K562 (cell line): ENCODE results near the gene RGPD8. TPM values are rescaled to one million over a fixed set of nuclear protein-coding genes. Genes with fewer than 3 reads are reported as not detected.

Experiments
- ATF1 ChIP-seq, 2 experiments: fragments of 450-650 bp in 1 of 2; IDR thresholded peaks; 2 replicates each; pipeline ENCODE4 v1.6.1; 2016; ENCODE audit warnings: missing compliant biosample characterization in 1 of 2, missing genetic modification characterization in 1 of 2
- BRF1 ChIP-seq: IDR thresholded peaks from 3 replicates; pipeline ENCODE4 v1.6.1; 2011; ENCODE audit warnings: borderline replicate concordance, mild to moderate bottlenecking; ENCODE audit not compliant: insufficient read length; ENCODE audit errors: extremely low read depth
- CBX3 ChIP-seq, 2 experiments: IDR thresholded peaks; 1 replicate in 1 of 2; 2 replicates in 1 of 2; pipeline ENCODE4 v1.6.1; 2012; ENCODE audit warnings: inconsistent platforms in 2 of 2, low read length in 2 of 2, borderline replicate concordance in 1 of 2, control low read depth in 1 of 2
- MYC ChIP-seq, 2 experiments: fragments of 250-450 bp in 1 of 2; sonication (Bioruptor Pico) in 1 of 2; IDR thresholded peaks; 2 replicates each; pipeline versions ENCODE4 v1.5.1 to v1.6.1; 2012 to 2021; ENCODE audit warnings: low read depth in 2 of 2, borderline replicate concordance in 1 of 2, improper control_type of control experiment in 1 of 2, low read length in 1 of 2, mild to moderate bottlenecking in 1 of 2, moderate library complexity in 1 of 2
- NFE2L1 ChIP-seq: fragments of 450-650 bp; IDR thresholded peaks from 2 replicates; pipeline ENCODE4 v1.6.1; 2016; ENCODE audit warnings: missing genetic modification characterization, low read depth, mild to moderate bottlenecking, missing compliant biosample characterization, moderate library complexity, borderline replicate concordance
- POLR2H ChIP-seq: IDR thresholded peaks from 2 replicates; pipeline ENCODE4 v1.6.1; 2016; ENCODE audit warnings: missing genetic modification characterization, low read depth, mild to moderate bottlenecking, control low read depth, missing compliant biosample characterization, moderate library complexity
- SIRT6 ChIP-seq: IDR thresholded peaks from one replicate; pipeline ENCODE4 v1.6.1; 2012; ENCODE audit warnings: low read depth, mild to moderate bottlenecking, control low read depth, inconsistent platforms, low read length, moderate library complexity
- YY1 ChIP-seq, 3 experiments: IDR thresholded peaks; 2 replicates each; pipeline ENCODE4 v1.6.1; 2011; ENCODE audit warnings: low read length in 2 of 3, mild to moderate bottlenecking in 2 of 3, moderate library complexity in 2 of 3, borderline replicate concordance in 1 of 3, control low read depth in 1 of 3, low read depth in 1 of 3; ENCODE audit not compliant: insufficient read depth in 3 of 3, insufficient replicate concordance in 2 of 3, control insufficient read depth in 1 of 3, insufficient read length in 1 of 3; ENCODE audit errors: extremely low read depth in 1 of 3
- ZKSCAN1 ChIP-seq: fragments of 150-350 bp; IDR thresholded peaks from 2 replicates; pipeline ENCODE4 v1.6.1; 2016; ENCODE audit warnings: low read depth, low read length
- ZNF24 ChIP-seq: fragments of 450-650 bp; IDR thresholded peaks from 2 replicates; pipeline ENCODE4 v1.6.1; 2016
- polyA plus RNA-seq, 8 experiments: library from polyadenylated mRNA; depleted of rRNA in 4 of 8; stranded (reverse) in 5 of 8; unstranded in 3 of 8; fragments of >200 nt; fragmentation: Nextera tagmentation in 2 of 8; fragmentation: Illumina TruSeq in 1 of 8; extraction: Ambion mirVana in 2 of 8; extraction: Trizol in 1 of 8; gene quantifications; 2 replicates each; pipeline versions ENCODE4 v1.2.1 to v1.2.3, GENCODE V29; 2011 to 2014; ENCODE audit warnings: inconsistent platforms in 1 of 8, missing spikeins in 1 of 8
- total RNA-seq, 7 experiments: library from RNA; depleted of rRNA in 6 of 7; stranded (reverse); fragments of >200 nt in 6 of 7; fragmentation: Illumina TruSeq in 2 of 7; extraction: Trizol in 2 of 7; gene quantifications; 2 replicates each; pipeline versions ENCODE4 v1.2.1 to v1.2.3, GENCODE V29; 2011 to 2021; ENCODE audit warnings: low replicate concordance in 1 of 7
- TF ChIP-seq, protein P1 (sequence below): fragments of 450-650 bp; formaldehyde crosslinking; IDR thresholded peaks from 2 replicates; pipeline ENCODE4 v1.4.0; 2022; ENCODE audit warnings: missing genetic modification characterization
- TF ChIP-seq, protein P2 (sequence below): fragments of 200-800 bp; sonication (Bioruptor generic); IDR thresholded peaks from 2 replicates; pipeline ENCODE4 v1.6.1; 2016; ENCODE audit warnings: missing genetic modification characterization, missing compliant biosample characterization
- TF ChIP-seq, protein P3 (sequence below): fragments of 450-650 bp; IDR thresholded peaks from 2 replicates; pipeline ENCODE4 v1.6.1; 2017; ENCODE audit warnings: antibody characterized with exemption, mild to moderate bottlenecking

The RGPD8 gene
- total and polyA plus RNA-seq, 9 of the 15 experiments (the other 6 are each of a cell fraction or from before 2014, with no cell fraction given) = 0.03 to 0.47 (median 0.12) TPM; not detected in 1

- TF ChIP-seq CBX3 (IDR thresholded peaks at IDR 0.05; ENCODE audit: borderline replicate concordance in 1 of 2, low read length in 2 of 2) (no peak), ZNF24 (0 out of 2 replicates have a peak, but pooled peaks have one; percentile 31), NFE2L1 (no peak), POLR2H (tag) (peak; percentile 71), SIRT6 (no peak), BRF1 (no peak), MYC (IDR thresholded peaks at IDR 0.05; ENCODE audit: low read depth, low read length) (0 out of 2 replicates have a peak, but pooled peaks have one; percentile 28), MYC (CRISPR knock-in tag; IDR thresholded peaks at IDR 0.05; ENCODE audit: borderline replicate concordance, low read depth) (no peak), YY1 (IDR thresholded peaks at IDR 0.05; ENCODE audit: borderline replicate concordance in 1 of 3, control insufficient read depth in 1 of 3, extremely low read depth in 1 of 3, insufficient read depth in 3 of 3, insufficient read length in 1 of 3, insufficient replicate concordance in 2 of 3, low read depth in 1 of 3, low read length in 2 of 3) (peak in 1 of 3 experiments; percentile 25), ZKSCAN1 (no peak), ATF1 (CRISPR knock-in tag; IDR thresholded peaks at IDR 0.05) (no peak), ATF1 (tag; IDR thresholded peaks at IDR 0.05) (peak; percentile 22; the same call in 1 of the 2 replicates)
- TF ChIP-seq, protein P1, sequence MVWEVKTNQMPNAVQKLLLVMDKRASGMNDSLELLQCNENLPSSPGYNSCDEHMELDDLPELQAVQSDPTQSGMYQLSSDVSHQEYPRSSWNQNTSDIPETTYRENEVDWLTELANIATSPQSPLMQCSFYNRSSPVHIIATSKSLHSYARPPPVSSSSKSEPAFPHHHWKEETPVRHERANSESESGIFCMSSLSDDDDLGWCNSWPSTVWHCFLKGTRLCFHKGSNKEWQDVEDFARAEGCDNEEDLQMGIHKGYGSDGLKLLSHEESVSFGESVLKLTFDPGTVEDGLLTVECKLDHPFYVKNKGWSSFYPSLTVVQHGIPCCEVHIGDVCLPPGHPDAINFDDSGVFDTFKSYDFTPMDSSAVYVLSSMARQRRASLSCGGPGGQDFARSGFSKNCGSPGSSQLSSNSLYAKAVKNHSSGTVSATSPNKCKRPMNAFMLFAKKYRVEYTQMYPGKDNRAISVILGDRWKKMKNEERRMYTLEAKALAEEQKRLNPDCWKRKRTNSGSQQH = no peak
- TF ChIP-seq, protein P2, sequence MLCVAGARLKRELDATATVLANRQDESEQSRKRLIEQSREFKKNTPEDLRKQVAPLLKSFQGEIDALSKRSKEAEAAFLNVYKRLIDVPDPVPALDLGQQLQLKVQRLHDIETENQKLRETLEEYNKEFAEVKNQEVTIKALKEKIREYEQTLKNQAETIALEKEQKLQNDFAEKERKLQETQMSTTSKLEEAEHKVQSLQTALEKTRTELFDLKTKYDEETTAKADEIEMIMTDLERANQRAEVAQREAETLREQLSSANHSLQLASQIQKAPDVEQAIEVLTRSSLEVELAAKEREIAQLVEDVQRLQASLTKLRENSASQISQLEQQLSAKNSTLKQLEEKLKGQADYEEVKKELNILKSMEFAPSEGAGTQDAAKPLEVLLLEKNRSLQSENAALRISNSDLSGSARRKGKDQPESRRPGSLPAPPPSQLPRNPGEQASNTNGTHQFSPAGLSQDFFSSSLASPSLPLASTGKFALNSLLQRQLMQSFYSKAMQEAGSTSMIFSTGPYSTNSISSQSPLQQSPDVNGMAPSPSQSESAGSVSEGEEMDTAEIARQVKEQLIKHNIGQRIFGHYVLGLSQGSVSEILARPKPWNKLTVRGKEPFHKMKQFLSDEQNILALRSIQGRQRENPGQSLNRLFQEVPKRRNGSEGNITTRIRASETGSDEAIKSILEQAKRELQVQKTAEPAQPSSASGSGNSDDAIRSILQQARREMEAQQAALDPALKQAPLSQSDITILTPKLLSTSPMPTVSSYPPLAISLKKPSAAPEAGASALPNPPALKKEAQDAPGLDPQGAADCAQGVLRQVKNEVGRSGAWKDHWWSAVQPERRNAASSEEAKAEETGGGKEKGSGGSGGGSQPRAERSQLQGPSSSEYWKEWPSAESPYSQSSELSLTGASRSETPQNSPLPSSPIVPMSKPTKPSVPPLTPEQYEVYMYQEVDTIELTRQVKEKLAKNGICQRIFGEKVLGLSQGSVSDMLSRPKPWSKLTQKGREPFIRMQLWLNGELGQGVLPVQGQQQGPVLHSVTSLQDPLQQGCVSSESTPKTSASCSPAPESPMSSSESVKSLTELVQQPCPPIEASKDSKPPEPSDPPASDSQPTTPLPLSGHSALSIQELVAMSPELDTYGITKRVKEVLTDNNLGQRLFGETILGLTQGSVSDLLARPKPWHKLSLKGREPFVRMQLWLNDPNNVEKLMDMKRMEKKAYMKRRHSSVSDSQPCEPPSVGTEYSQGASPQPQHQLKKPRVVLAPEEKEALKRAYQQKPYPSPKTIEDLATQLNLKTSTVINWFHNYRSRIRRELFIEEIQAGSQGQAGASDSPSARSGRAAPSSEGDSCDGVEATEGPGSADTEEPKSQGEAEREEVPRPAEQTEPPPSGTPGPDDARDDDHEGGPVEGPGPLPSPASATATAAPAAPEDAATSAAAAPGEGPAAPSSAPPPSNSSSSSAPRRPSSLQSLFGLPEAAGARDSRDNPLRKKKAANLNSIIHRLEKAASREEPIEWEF (CRISPR knock-in tag) = no peak
- TF ChIP-seq, protein P3, sequence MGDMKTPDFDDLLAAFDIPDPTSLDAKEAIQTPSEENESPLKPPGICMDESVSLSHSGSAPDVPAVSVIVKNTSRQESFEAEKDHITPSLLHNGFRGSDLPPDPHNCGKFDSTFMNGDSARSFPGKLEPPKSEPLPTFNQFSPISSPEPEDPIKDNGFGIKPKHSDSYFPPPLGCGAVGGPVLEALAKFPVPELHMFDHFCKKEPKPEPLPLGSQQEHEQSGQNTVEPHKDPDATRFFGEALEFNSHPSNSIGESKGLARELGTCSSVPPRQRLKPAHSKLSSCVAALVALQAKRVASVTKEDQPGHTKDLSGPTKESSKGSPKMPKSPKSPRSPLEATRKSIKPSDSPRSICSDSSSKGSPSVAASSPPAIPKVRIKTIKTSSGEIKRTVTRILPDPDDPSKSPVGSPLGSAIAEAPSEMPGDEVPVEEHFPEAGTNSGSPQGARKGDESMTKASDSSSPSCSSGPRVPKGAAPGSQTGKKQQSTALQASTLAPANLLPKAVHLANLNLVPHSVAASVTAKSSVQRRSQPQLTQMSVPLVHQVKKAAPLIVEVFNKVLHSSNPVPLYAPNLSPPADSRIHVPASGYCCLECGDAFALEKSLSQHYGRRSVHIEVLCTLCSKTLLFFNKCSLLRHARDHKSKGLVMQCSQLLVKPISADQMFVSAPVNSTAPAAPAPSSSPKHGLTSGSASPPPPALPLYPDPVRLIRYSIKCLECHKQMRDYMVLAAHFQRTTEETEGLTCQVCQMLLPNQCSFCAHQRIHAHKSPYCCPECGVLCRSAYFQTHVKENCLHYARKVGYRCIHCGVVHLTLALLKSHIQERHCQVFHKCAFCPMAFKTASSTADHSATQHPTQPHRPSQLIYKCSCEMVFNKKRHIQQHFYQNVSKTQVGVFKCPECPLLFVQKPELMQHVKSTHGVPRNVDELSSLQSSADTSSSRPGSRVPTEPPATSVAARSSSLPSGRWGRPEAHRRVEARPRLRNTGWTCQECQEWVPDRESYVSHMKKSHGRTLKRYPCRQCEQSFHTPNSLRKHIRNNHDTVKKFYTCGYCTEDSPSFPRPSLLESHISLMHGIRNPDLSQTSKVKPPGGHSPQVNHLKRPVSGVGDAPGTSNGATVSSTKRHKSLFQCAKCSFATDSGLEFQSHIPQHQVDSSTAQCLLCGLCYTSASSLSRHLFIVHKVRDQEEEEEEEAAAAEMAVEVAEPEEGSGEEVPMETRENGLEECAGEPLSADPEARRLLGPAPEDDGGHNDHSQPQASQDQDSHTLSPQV = 0 out of 2 replicates have a peak, but pooled peaks have one; percentile 18
Measured at GRCh38 chr2:112481528-112482233, 48.2 kb upstream of the RGPD8 start, which contains the start of gene TTL (continued).
